ENCODE results near the gene HK2.
A peak's percentile ranks its signal among the peaks of the same experiment; 100 is the strongest.
"Not testable (repeated sequence)": the region's sequence is repeated elsewhere in the genome, so short reads cannot be mapped to it uniquely, and the experiment has no call there.

HK2 gene

GRCh38 chr2:74833418-74834233, at the start of gene HK2:
HK2 (plus strand) TSS chr2:74834127; CDS start chr2:74834581, 454 bp downstream.
- TF ChIP-seq CTCF (IDR thresholded peaks at IDR 0.05; ENCODE audit: insufficient read depth, low read depth, low read length, missing control alignments), result no peak
- peak within 1 kb of the TSS; percentile 82 for H3K4me3 ChIP-seq (ENCODE audit: low read length)
- peak; percentile 92 for DNase-seq (ENCODE audit: low read depth)

GRCh38 chr2:74789271-74789670, 44.7 kb upstream of the HK2 start:
- H3K4me3 ChIP-seq (ENCODE audit: low read length), result no peak overlapping the region
- TF ChIP-seq CTCF (IDR thresholded peaks at IDR 0.05; ENCODE audit: insufficient read depth, low read depth, low read length, missing control alignments), result no peak
- no peak for DNase-seq (ENCODE audit: low read depth)

GRCh38 chr2:74792282-74792681, 41.6 kb upstream of the HK2 start:
- no peak for TF ChIP-seq CTCF (IDR thresholded peaks at IDR 0.05; ENCODE audit: insufficient read depth, low read depth, low read length, missing control alignments)
- H3K4me3 ChIP-seq (ENCODE audit: low read length), result no peak overlapping the region
- no peak for DNase-seq (ENCODE audit: low read depth)

GRCh38 chr2:74794878-74795277, 39.0 kb upstream of the HK2 start:
- DNase-seq (ENCODE audit: low read depth); H3K4me3 ChIP-seq (ENCODE audit: low read length): not testable (repeated sequence)

GRCh38 chr2:74806355-74806839, 27.5 kb upstream of the HK2 start:
- DNase-seq (ENCODE audit: low read depth), result no peak
- TF ChIP-seq CTCF (IDR thresholded peaks at IDR 0.05; ENCODE audit: insufficient read depth, low read depth, low read length, missing control alignments), result no peak
- no peak overlapping the region for H3K4me3 ChIP-seq (ENCODE audit: low read length)

GRCh38 chr2:74806920-74807319, 27.0 kb upstream of the HK2 start:
- no peak for TF ChIP-seq CTCF (IDR thresholded peaks at IDR 0.05; ENCODE audit: insufficient read depth, low read depth, low read length, missing control alignments)
- no peak overlapping the region for H3K4me3 ChIP-seq (ENCODE audit: low read length)
- DNase-seq (ENCODE audit: low read depth), result peak; percentile 15

GRCh38 chr2:74812787-74813590, 20.9 kb upstream of the HK2 start:
- TF ChIP-seq CTCF (IDR thresholded peaks at IDR 0.05; ENCODE audit: insufficient read depth, low read depth, low read length, missing control alignments), result no peak
- DNase-seq (ENCODE audit: low read depth), result no peak
- no peak overlapping the region for H3K4me3 ChIP-seq (ENCODE audit: low read length)

Measured in epithelial cell of esophagus (primary cell).